ENCODE results near the gene CDY2A. TPM values are rescaled to one million over a fixed set of nuclear protein-coding genes. Genes with fewer than 3 reads are reported as not detected.
"Not testable (repeated sequence)": the region's sequence is repeated elsewhere in the genome, so short reads cannot be mapped to it uniquely, and the experiment has no call there.

The CDY2A gene
- polyA plus RNA-seq (2011; rRNA removed): not detected in 2 replicates
- not detected in 2 replicates for polyA minus RNA-seq (2011; rRNA and poly(A)+ RNA removed)

- DNase-seq (ENCODE audit: low read depth, low spot score); POLR2A ChIA-PET; CTCF ChIA-PET; H3K27me3 ChIP-seq (ENCODE audit: control insufficient read depth, insufficient read depth, low read length); H3K27ac ChIP-seq (ENCODE audit: low read depth, low read length); H3K9me3 ChIP-seq (ENCODE audit: control insufficient read depth, insufficient read depth, low read length); H3K4me3 ChIP-seq (ENCODE audit: low read depth, low read length): not testable (repeated sequence)
Measured at GRCh38 chrY:18025487-18025886, at the start of gene CDY2A. Gene CDY2A, plus strand, starts transcription at chrY:18025787. Its CDS starts 328 bp downstream, at chrY:18026115.

GRCh38 chrY:17997586-17997985, 28.0 kb upstream of the CDY2A start:
- POLR2A ChIA-PET; H3K9me3 ChIP-seq (ENCODE audit: control insufficient read depth, insufficient read depth, low read length); CTCF ChIA-PET; H3K27ac ChIP-seq (ENCODE audit: low read depth, low read length); DNase-seq (ENCODE audit: low read depth, low spot score); H3K4me3 ChIP-seq (ENCODE audit: low read depth, low read length); H3K27me3 ChIP-seq (ENCODE audit: control insufficient read depth, insufficient read depth, low read length): not testable (repeated sequence)

- POLR2A ChIA-PET; H3K27ac ChIP-seq (ENCODE audit: low read depth, low read length); CTCF ChIA-PET; H3K27me3 ChIP-seq (ENCODE audit: control insufficient read depth, insufficient read depth, low read length); H3K4me3 ChIP-seq (ENCODE audit: low read depth, low read length); DNase-seq (ENCODE audit: low read depth, low spot score); H3K9me3 ChIP-seq (ENCODE audit: control insufficient read depth, insufficient read depth, low read length): not testable (repeated sequence)
Measured at GRCh38 chrY:17998266-17998665, 27.3 kb upstream of the CDY2A start.

- POLR2A ChIA-PET; H3K27me3 ChIP-seq (ENCODE audit: control insufficient read depth, insufficient read depth, low read length); DNase-seq (ENCODE audit: low read depth, low spot score); H3K27ac ChIP-seq (ENCODE audit: low read depth, low read length); H3K4me3 ChIP-seq (ENCODE audit: low read depth, low read length); H3K9me3 ChIP-seq (ENCODE audit: control insufficient read depth, insufficient read depth, low read length); CTCF ChIA-PET: not testable (repeated sequence)
Measured at GRCh38 chrY:18023897-18024296, 1.7 kb upstream of the CDY2A start.

GRCh38 chrY:18028845-18029244, 3.3 kb downstream of the CDY2A start:
- H3K27me3 ChIP-seq (ENCODE audit: control insufficient read depth, insufficient read depth, low read length); H3K9me3 ChIP-seq (ENCODE audit: control insufficient read depth, insufficient read depth, low read length); H3K4me3 ChIP-seq (ENCODE audit: low read depth, low read length); H3K27ac ChIP-seq (ENCODE audit: low read depth, low read length); POLR2A ChIA-PET; DNase-seq (ENCODE audit: low read depth, low spot score); CTCF ChIA-PET: not testable (repeated sequence)

- H3K9me3 ChIP-seq (ENCODE audit: control insufficient read depth, insufficient read depth, low read length); DNase-seq (ENCODE audit: low read depth, low spot score); H3K4me3 ChIP-seq (ENCODE audit: low read depth, low read length); H3K27ac ChIP-seq (ENCODE audit: low read depth, low read length); POLR2A ChIA-PET; H3K27me3 ChIP-seq (ENCODE audit: control insufficient read depth, insufficient read depth, low read length); CTCF ChIA-PET: not testable (repeated sequence)
Measured at GRCh38 chrY:18030178-18030577, 4.6 kb downstream of the CDY2A start.

GRCh38 chrY:18034100-18034814, 8.7 kb downstream of the CDY2A start:
- H3K9me3 ChIP-seq (ENCODE audit: control insufficient read depth, insufficient read depth, low read length); DNase-seq (ENCODE audit: low read depth, low spot score); H3K4me3 ChIP-seq (ENCODE audit: low read depth, low read length); H3K27ac ChIP-seq (ENCODE audit: low read depth, low read length); POLR2A ChIA-PET; H3K27me3 ChIP-seq (ENCODE audit: control insufficient read depth, insufficient read depth, low read length); CTCF ChIA-PET: not testable (repeated sequence)

GRCh38 chrY:18034864-18035263, 9.3 kb downstream of the CDY2A start:
- POLR2A ChIA-PET; CTCF ChIA-PET; H3K27ac ChIP-seq (ENCODE audit: low read depth, low read length); H3K9me3 ChIP-seq (ENCODE audit: control insufficient read depth, insufficient read depth, low read length); DNase-seq (ENCODE audit: low read depth, low spot score); H3K4me3 ChIP-seq (ENCODE audit: low read depth, low read length); H3K27me3 ChIP-seq (ENCODE audit: control insufficient read depth, insufficient read depth, low read length): not testable (repeated sequence)

GRCh38 chrY:18044990-18045389, 19.4 kb downstream of the CDY2A start:
- H3K9me3 ChIP-seq (ENCODE audit: control insufficient read depth, insufficient read depth, low read length); CTCF ChIA-PET; POLR2A ChIA-PET; DNase-seq (ENCODE audit: low read depth, low spot score); H3K27me3 ChIP-seq (ENCODE audit: control insufficient read depth, insufficient read depth, low read length); H3K27ac ChIP-seq (ENCODE audit: low read depth, low read length); H3K4me3 ChIP-seq (ENCODE audit: low read depth, low read length): not testable (repeated sequence)

- DNase-seq (ENCODE audit: low read depth, low spot score); H3K4me3 ChIP-seq (ENCODE audit: low read depth, low read length); H3K9me3 ChIP-seq (ENCODE audit: control insufficient read depth, insufficient read depth, low read length); H3K27me3 ChIP-seq (ENCODE audit: control insufficient read depth, insufficient read depth, low read length); CTCF ChIA-PET; H3K27ac ChIP-seq (ENCODE audit: low read depth, low read length); POLR2A ChIA-PET: not testable (repeated sequence)
Measured at GRCh38 chrY:18048149-18049040, 22.8 kb downstream of the CDY2A start.

- H3K27ac ChIP-seq (ENCODE audit: low read depth, low read length); CTCF ChIA-PET; DNase-seq (ENCODE audit: low read depth, low spot score); H3K27me3 ChIP-seq (ENCODE audit: control insufficient read depth, insufficient read depth, low read length); H3K4me3 ChIP-seq (ENCODE audit: low read depth, low read length); H3K9me3 ChIP-seq (ENCODE audit: control insufficient read depth, insufficient read depth, low read length); POLR2A ChIA-PET: not testable (repeated sequence)
Measured at GRCh38 chrY:18049061-18049460, 23.5 kb downstream of the CDY2A start.

- H3K4me3 ChIP-seq (ENCODE audit: low read depth, low read length); H3K27ac ChIP-seq (ENCODE audit: low read depth, low read length); DNase-seq (ENCODE audit: low read depth, low spot score); H3K9me3 ChIP-seq (ENCODE audit: control insufficient read depth, insufficient read depth, low read length); POLR2A ChIA-PET; H3K27me3 ChIP-seq (ENCODE audit: control insufficient read depth, insufficient read depth, low read length); CTCF ChIA-PET: not testable (repeated sequence)
Measured at GRCh38 chrY:18056473-18056872, 30.9 kb downstream of the CDY2A start.

All from AG04450 (cell line).